ENCODE measurements around the gene RPL37A. TPM values are rescaled to one million over a fixed set of nuclear protein-coding genes. Genes with fewer than 3 reads are reported as not detected.

The RPL37A gene
- total RNA-seq, 4 donors from 2014 or later = 1,065 to 1,506 (median 1,390) TPM

DNA sequence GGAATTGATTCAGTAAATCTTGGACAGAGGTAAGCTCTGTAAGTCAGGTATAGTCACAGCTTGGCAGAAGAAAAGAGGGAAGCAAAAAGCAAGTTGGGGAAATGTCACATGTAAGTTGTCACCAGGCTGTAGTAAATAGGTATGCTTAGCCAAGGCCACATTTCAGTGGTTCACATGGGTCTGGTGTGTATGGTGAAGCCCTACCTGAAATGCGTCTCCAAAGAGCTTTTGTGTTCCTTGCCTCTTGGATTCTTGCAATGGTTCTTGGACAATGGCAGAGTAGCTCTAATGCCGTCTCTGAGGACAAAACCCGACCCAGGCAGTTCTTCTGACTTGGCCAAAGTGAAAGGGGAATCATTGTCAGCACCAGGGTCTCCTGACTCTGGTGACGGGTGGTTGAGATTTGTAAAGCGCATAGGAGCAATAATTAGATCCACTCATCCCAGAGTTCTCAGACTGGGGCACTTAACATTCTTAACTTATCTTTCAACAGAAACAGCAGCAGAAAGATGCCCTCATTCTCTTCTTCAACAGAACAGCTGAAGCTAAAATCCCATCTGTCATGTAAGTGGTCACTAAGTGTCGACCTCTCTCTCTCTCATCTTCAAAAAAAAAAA is 34.4 kb upstream of the RPL37A start:
- no peak overlapping the region for H3K27ac ChIP-seq
- TF ChIP-seq, protein P1, sequence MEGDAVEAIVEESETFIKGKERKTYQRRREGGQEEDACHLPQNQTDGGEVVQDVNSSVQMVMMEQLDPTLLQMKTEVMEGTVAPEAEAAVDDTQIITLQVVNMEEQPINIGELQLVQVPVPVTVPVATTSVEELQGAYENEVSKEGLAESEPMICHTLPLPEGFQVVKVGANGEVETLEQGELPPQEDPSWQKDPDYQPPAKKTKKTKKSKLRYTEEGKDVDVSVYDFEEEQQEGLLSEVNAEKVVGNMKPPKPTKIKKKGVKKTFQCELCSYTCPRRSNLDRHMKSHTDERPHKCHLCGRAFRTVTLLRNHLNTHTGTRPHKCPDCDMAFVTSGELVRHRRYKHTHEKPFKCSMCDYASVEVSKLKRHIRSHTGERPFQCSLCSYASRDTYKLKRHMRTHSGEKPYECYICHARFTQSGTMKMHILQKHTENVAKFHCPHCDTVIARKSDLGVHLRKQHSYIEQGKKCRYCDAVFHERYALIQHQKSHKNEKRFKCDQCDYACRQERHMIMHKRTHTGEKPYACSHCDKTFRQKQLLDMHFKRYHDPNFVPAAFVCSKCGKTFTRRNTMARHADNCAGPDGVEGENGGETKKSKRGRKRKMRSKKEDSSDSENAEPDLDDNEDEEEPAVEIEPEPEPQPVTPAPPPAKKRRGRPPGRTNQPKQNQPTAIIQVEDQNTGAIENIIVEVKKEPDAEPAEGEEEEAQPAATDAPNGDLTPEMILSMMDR (IDR thresholded peaks at IDR 0.05 in 4 of 5, conservative IDR thresholded peaks at IDR 0.05 in 1 of 5) = no peak
- no peak for TF ChIP-seq POLR2A (IDR thresholded peaks at IDR 0.05)
- H3K4me3 ChIP-seq = no peak overlapping the region
- peaks cover 0 to 14% of the 10 kb centered on the region in 2 donors for H3K36me3 ChIP-seq
- in situ Hi-C loops (cut with MboI; ENCODE audit: low sequenced_read_pairs in 4 of 4) = no loop called here
- intact Hi-C loops (cut with DNase I; ENCODE audit: low total_unique reads) = no loop called here
- no peaks in the 10 kb centered on the region for H3K4me1 ChIP-seq
- H3K27me3 ChIP-seq = no peaks in the 10 kb centered on the region
- H3K9me3 ChIP-seq = no peaks in the 10 kb centered on the region
- no peak for DNase-seq
- ATAC-seq = no peak

DNA sequence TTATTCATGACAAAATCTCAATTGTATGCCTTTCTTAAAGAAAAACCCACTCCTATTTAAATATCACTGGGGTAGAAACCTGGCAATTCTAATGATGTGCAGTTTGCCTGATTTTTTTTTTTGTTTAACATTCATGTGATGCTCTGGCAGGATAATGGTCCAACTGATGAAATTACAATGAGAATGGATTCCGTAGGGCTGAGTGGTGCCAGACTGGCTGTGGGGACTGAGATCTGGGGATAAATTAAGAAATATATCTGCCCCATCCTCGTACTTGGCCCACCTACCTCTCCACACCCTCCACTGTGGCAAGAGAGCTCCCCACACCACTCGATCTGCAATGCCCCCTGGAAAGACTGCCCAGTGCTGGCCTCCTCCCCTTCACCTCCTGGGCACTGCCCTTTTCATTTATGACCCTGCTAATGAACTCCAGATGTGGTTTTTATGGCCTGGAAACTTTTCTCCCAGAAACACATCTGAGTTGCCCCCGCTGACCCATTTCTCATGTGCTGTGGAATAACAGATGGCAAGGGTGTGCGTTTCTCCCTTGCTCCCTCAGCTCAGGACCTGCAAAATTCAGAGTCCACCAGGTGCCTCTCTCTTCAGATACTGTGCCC is 33.0 kb upstream of the RPL37A start:
- TF ChIP-seq, protein P1 (IDR thresholded peaks at IDR 0.05 in 4 of 5, conservative IDR thresholded peaks at IDR 0.05 in 1 of 5) = no peak
- no peak for TF ChIP-seq POLR2A (IDR thresholded peaks at IDR 0.05)
- no peaks in the 10 kb centered on the region for H3K4me1 ChIP-seq
- DNase-seq (no peak), ATAC-seq (no peak)
- H3K4me3 ChIP-seq = no peak overlapping the region
- no peak overlapping the region for H3K27ac ChIP-seq
- intact Hi-C loops (cut with DNase I; ENCODE audit: low total_unique reads) = no loop called here
- H3K36me3 ChIP-seq = peaks cover 0 to 24% of the 10 kb centered on the region in 2 donors
- H3K27me3 ChIP-seq = no peaks in the 10 kb centered on the region
- in situ Hi-C loops (cut with MboI; ENCODE audit: low sequenced_read_pairs in 4 of 4) = no loop called here
- no peaks in the 10 kb centered on the region for H3K9me3 ChIP-seq

GRCh38 chr2:216467845-216468244 is 30.8 kb upstream of the RPL37A start:
- in situ Hi-C loops (cut with MboI; ENCODE audit: low sequenced_read_pairs in 4 of 4) (no loop called here), intact Hi-C loops (cut with DNase I; ENCODE audit: low total_unique reads) (no loop called here)
- no peak for ATAC-seq
- TF ChIP-seq, protein P1 (IDR thresholded peaks at IDR 0.05 in 4 of 5, conservative IDR thresholded peaks at IDR 0.05 in 1 of 5) = no peak
- TF ChIP-seq POLR2A (IDR thresholded peaks at IDR 0.05) = no peak
- Histone ChIP-seq H3K4me3 (no peak overlapping the region), H3K27ac (no peak overlapping the region), H3K27me3 (no peaks in the 10 kb centered on the region), H3K36me3 (peaks cover 0 to 30% of the 10 kb centered on the region in 2 donors), H3K9me3 (no peaks in the 10 kb centered on the region), H3K4me1 (no peaks in the 10 kb centered on the region)
- DNase-seq = no peak

GRCh38 chr2:216469661-216470060 is 29.0 kb upstream of the RPL37A start:
- Histone ChIP-seq H3K9me3 (no peaks in the 10 kb centered on the region), H3K4me3 (no peak overlapping the region), H3K4me1 (no peaks in the 10 kb centered on the region), H3K27me3 (no peaks in the 10 kb centered on the region), H3K27ac (no peak overlapping the region), H3K36me3 (peaks cover 0 to 32% of the 10 kb centered on the region in 2 donors)
- intact Hi-C loops (cut with DNase I; ENCODE audit: low total_unique reads) = no loop called here
- TF ChIP-seq, protein P1 (IDR thresholded peaks at IDR 0.05 in 4 of 5, conservative IDR thresholded peaks at IDR 0.05 in 1 of 5) = no peak
- no peak for TF ChIP-seq POLR2A (IDR thresholded peaks at IDR 0.05)
- DNase-seq = no peak
- in situ Hi-C loops (cut with MboI; ENCODE audit: low sequenced_read_pairs in 4 of 4) = no loop called here
- ATAC-seq = no peak
